ENCODE data around the gene HIVEP3. TPM values are rescaled to one million over a fixed set of nuclear protein-coding genes. Genes with fewer than 3 reads are reported as not detected.
"Not testable (repeated sequence)": the region's sequence is repeated elsewhere in the genome, so short reads cannot be mapped to it uniquely, and the experiment has no call there.

Gene HIVEP3
- total RNA-seq, 1 experiment from 2014 or later: 3.1 TPM

DNA sequence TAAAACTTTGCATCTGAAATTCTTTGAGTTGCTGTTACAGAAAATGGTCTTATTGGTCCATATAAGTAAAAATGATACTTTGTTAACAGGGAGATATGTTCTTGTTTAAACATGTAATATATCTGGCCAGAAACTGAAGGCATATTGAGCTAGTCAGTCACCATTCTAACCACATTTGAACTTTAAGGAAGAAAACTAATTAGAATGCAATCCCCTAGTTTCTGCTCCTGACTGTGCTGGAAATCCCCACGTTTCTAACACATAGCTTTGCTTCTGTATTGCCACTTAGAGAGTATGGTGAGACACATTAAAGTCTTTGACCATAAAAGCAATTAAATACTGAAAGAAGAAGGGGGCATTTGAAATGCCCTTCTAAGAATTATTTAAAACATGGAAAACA, 32.1 kb upstream of the HIVEP3 start:
- POLR2A ChIA-PET (ENCODE audit: low non-redundant PET): no interaction called here
- no TSS peak for BruUV-seq (replicated peaks)

DNA sequence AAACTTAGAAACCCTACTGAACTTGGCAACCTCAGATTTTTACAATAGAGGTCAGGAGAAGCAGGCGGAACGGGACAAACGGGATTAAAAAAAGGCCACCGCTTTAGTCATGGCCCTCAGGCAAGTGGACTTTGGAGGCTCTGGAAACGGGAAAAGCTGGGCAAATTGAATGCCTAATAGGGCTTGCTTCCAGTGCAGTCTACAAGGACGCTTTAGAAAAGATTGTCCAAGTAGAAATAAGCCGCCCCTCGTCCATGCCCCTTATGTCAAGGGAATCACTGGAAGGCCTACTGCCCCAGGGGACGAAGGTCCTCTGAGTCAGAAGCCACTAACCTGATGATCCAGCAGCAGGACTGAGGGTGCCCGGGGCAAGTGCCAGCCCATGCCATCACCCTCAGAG, 27.2 kb upstream of the HIVEP3 start:
- H3K4me1 ChIP-seq (ENCODE audit: insufficient read depth, low read length, poor library complexity, severe bottlenecking); POLR2A ChIA-PET (ENCODE audit: low non-redundant PET); H3K4me3 ChIP-seq (ENCODE audit: low read depth, low read length, poor library complexity, severe bottlenecking); H3K27me3 ChIP-seq (replicated peaks; ENCODE audit: insufficient read depth, low read depth, low read length, poor library complexity); intact Hi-C loops (cut with micrococcal nuclease; ENCODE audit: unreplicated experiment); CTCF ChIA-PET; BruUV-seq (replicated peaks); DNase-seq (ENCODE audit: low spot score); H3K36me3 ChIP-seq (ENCODE audit: insufficient read depth, low read length, poor library complexity, severe bottlenecking); H3K27ac ChIP-seq (ENCODE audit: low read depth, low read length, poor library complexity, severe bottlenecking); H3K9me3 ChIP-seq (ENCODE audit: low read depth, low read length, poor library complexity, severe bottlenecking): not testable (repeated sequence)

More for the DNA sequence above, 32.1 kb upstream of the HIVEP3 start:
- H3K4me3 ChIP-seq (ENCODE audit: low read depth, low read length, poor library complexity, severe bottlenecking): no peak overlapping the region
- no peak for DNase-seq (ENCODE audit: low spot score)
- H3K4me1 ChIP-seq (ENCODE audit: insufficient read depth, low read length, poor library complexity, severe bottlenecking): peaks cover 10% of the 10 kb centered on the region
- H3K27ac ChIP-seq (ENCODE audit: low read depth, low read length, poor library complexity, severe bottlenecking): no peak overlapping the region
- CTCF ChIA-PET: no interaction called here
- no peaks in the 10 kb centered on the region for H3K27me3 ChIP-seq (replicated peaks; ENCODE audit: insufficient read depth, low read depth, low read length, poor library complexity)
- intact Hi-C loops (cut with micrococcal nuclease; ENCODE audit: unreplicated experiment): no loop called here
- no peaks in the 10 kb centered on the region for H3K9me3 ChIP-seq (ENCODE audit: low read depth, low read length, poor library complexity, severe bottlenecking)
- H3K36me3 ChIP-seq (ENCODE audit: insufficient read depth, low read length, poor library complexity, severe bottlenecking): no peaks in the 10 kb centered on the region
- TF ChIP-seq EZH2 (IDR thresholded peaks at IDR 0.05; ENCODE audit: borderline replicate concordance, low read depth, low read length, poor library complexity, severe bottlenecking) (no peak), CTCF (conservative IDR thresholded peaks at IDR 0.05; ENCODE audit: low read depth, low read length) (no peak)

GRCh38 chr1:41943717-41944116, 25.0 kb upstream of the HIVEP3 start:
- Histone ChIP-seq H3K4me3 (ENCODE audit: low read depth, low read length, poor library complexity, severe bottlenecking) (no peak overlapping the region), H3K27ac (ENCODE audit: low read depth, low read length, poor library complexity, severe bottlenecking) (no peak overlapping the region), H3K27me3 (replicated peaks; ENCODE audit: insufficient read depth, low read depth, low read length, poor library complexity) (no peaks in the 10 kb centered on the region), H3K36me3 (ENCODE audit: insufficient read depth, low read length, poor library complexity, severe bottlenecking) (no peaks in the 10 kb centered on the region), H3K9me3 (ENCODE audit: low read depth, low read length, poor library complexity, severe bottlenecking) (peaks cover 6% of the 10 kb centered on the region), H3K4me1 (ENCODE audit: insufficient read depth, low read length, poor library complexity, severe bottlenecking) (no peaks in the 10 kb centered on the region)
- CTCF ChIA-PET: no interaction called here
- no peak for TF ChIP-seq CTCF (conservative IDR thresholded peaks at IDR 0.05; ENCODE audit: low read depth, low read length)
- TF ChIP-seq EZH2 (IDR thresholded peaks at IDR 0.05; ENCODE audit: borderline replicate concordance, low read depth, low read length, poor library complexity, severe bottlenecking): no peak
- POLR2A ChIA-PET (ENCODE audit: low non-redundant PET): no interaction called here
- no peak for DNase-seq (ENCODE audit: low spot score)
- no TSS peak for BruUV-seq (replicated peaks)
- intact Hi-C loops (cut with micrococcal nuclease; ENCODE audit: unreplicated experiment): no loop called here

GRCh38 chr1:41942278-41942677, 23.6 kb upstream of the HIVEP3 start:
- Histone ChIP-seq H3K9me3 (ENCODE audit: low read depth, low read length, poor library complexity, severe bottlenecking) (peaks cover 6% of the 10 kb centered on the region), H3K4me3 (ENCODE audit: low read depth, low read length, poor library complexity, severe bottlenecking) (no peak overlapping the region), H3K27me3 (replicated peaks; ENCODE audit: insufficient read depth, low read depth, low read length, poor library complexity) (no peaks in the 10 kb centered on the region), H3K27ac (ENCODE audit: low read depth, low read length, poor library complexity, severe bottlenecking) (no peak overlapping the region), H3K4me1 (ENCODE audit: insufficient read depth, low read length, poor library complexity, severe bottlenecking) (no peaks in the 10 kb centered on the region), H3K36me3 (ENCODE audit: insufficient read depth, low read length, poor library complexity, severe bottlenecking) (no peaks in the 10 kb centered on the region)
- no peak for DNase-seq (ENCODE audit: low spot score)
- no TSS peak for BruUV-seq (replicated peaks)
- TF ChIP-seq EZH2 (IDR thresholded peaks at IDR 0.05; ENCODE audit: borderline replicate concordance, low read depth, low read length, poor library complexity, severe bottlenecking): no peak
- ChIA-PET POLR2A (ENCODE audit: low non-redundant PET) (no interaction called here), CTCF (no interaction called here)
- intact Hi-C loops (cut with micrococcal nuclease; ENCODE audit: unreplicated experiment): no loop called here
